Activated B cell treated with CpG ODN at 0.5 μM for 24 hours (primary cell): Measurements from ENCODE around the gene FHIP2A. TPM values are rescaled to one million over a fixed set of nuclear protein-coding genes. Genes with fewer than 3 reads are reported as not detected.

Source experiments
- ATAC-seq: fragments of 200-7000 bp; cut with Tn5 transposase; one replicate; pipeline ENCODE4 v1.10.0; 2021; ENCODE audit warnings: low read depth, mild to moderate bottlenecking, moderate library complexity
- CTCF ChIA-PET: fragments of 350-600 bp; sonication (Branson Sonifier 250); formaldehyde crosslinking; loops from one replicate; lab custom pipeline; 2021; ENCODE audit warnings: antibody characterized with exemption; lab: Charles Lee
- POLR2A ChIA-PET: fragments of 350-600 bp; sonication (Branson Sonifier 250); formaldehyde crosslinking; loops from one replicate; lab custom pipeline; 2021; ENCODE audit warnings: antibody characterized with exemption; lab: Charles Lee
- DNase-seq: peaks from one replicate; pipeline ENCODE4 v3.0.0; 2022
- H3K27ac Mint-ChIP-seq: one replicate; pipeline ENCODE4 v1.8.0; 2020; ENCODE audit warnings: mixed read lengths
- H3K27me3 Mint-ChIP-seq: one replicate; pipeline ENCODE4 v1.8.0; 2021; ENCODE audit warnings: mixed read lengths
- H3K36me3 Mint-ChIP-seq: one replicate; pipeline ENCODE4 v1.8.0; 2021; ENCODE audit warnings: low read depth, mixed read lengths
- H3K4me1 Mint-ChIP-seq: one replicate; pipeline ENCODE4 v1.8.0; 2021; ENCODE audit warnings: mixed read lengths
- H3K4me3 Mint-ChIP-seq: one replicate; pipeline ENCODE4 v1.8.0; 2020; ENCODE audit warnings: mild to moderate bottlenecking, mixed read lengths
- H3K9me3 Mint-ChIP-seq: one replicate; pipeline ENCODE4 v1.8.0; 2020; ENCODE audit warnings: mixed read lengths
- CTCF ChIP-seq: fragments of 200-600 bp; IDR thresholded peaks from one replicate; pipeline ENCODE4 v1.8.0; 2022; ENCODE audit warnings: antibody characterized with exemption, mild to moderate bottlenecking
- intact Hi-C: fragments of 100-400 bp; cut with micrococcal nuclease; formaldehyde crosslinking; loops from one replicate; pipeline ENCODE4 v1.15.1; 2024
- total RNA-seq: library from RNA; stranded (reverse); gene quantifications from 2 replicates; pipeline ENCODE4 v1.2.3, GENCODE V29; 2022

The FHIP2A gene
- total RNA-seq, 1 donor from 2014 or later: 20.2 TPM

GRCh38 chr10:114850126-114850525 lies 28.5 kb downstream of the FHIP2A start:
- ATAC-seq: no peak
- CTCF ChIA-PET: no interaction called here

GRCh38 chr10:114851336-114851735 lies 29.8 kb downstream of the FHIP2A start:
- no peak for ATAC-seq
- no peak overlapping the region for H3K4me3 Mint-ChIP-seq
- H3K36me3 Mint-ChIP-seq: peaks cover 77% of the 10 kb centered on the region
- peaks cover 6% of the 10 kb centered on the region for H3K9me3 Mint-ChIP-seq
- H3K4me1 Mint-ChIP-seq: no peaks in the 10 kb centered on the region
- H3K27ac Mint-ChIP-seq: no peak overlapping the region
- no peaks in the 10 kb centered on the region for H3K27me3 Mint-ChIP-seq
- ChIA-PET CTCF (no interaction called here), POLR2A (no interaction called here)
- TF ChIP-seq CTCF: no peak
- no peak for DNase-seq
- intact Hi-C loops: no loop called here

More at GRCh38 chr10:114850126-114850525, 28.5 kb downstream of the FHIP2A start:
- TF ChIP-seq CTCF: no peak
- no peaks in the 10 kb centered on the region for H3K4me1 Mint-ChIP-seq
- POLR2A ChIA-PET: no interaction called here
- no peaks in the 10 kb centered on the region for H3K27me3 Mint-ChIP-seq
- peaks cover 6% of the 10 kb centered on the region for H3K9me3 Mint-ChIP-seq
- peaks cover 76% of the 10 kb centered on the region for H3K36me3 Mint-ChIP-seq
- no peak overlapping the region for H3K27ac Mint-ChIP-seq
- intact Hi-C loops: no loop called here
- no peak overlapping the region for H3K4me3 Mint-ChIP-seq
- DNase-seq: no peak

GRCh38 chr10:114852197-114852596 lies 30.6 kb downstream of the FHIP2A start:
- Mint-ChIP-seq H3K4me3 (no peak overlapping the region), H3K27me3 (no peaks in the 10 kb centered on the region), H3K9me3 (peaks cover 6% of the 10 kb centered on the region), H3K36me3 (peaks cover 76% of the 10 kb centered on the region), H3K4me1 (no peaks in the 10 kb centered on the region), H3K27ac (no peak overlapping the region)
- CTCF ChIA-PET: no interaction called here
- intact Hi-C loops: no loop called here
- no peak for ATAC-seq
- no peak for DNase-seq
- POLR2A ChIA-PET: no interaction called here
- TF ChIP-seq CTCF: no peak

- ChIA-PET POLR2A (no interaction called here), CTCF (no interaction called here)
- DNase-seq (no peak), ATAC-seq (no peak)
- intact Hi-C loops: no loop called here
- H3K4me1 Mint-ChIP-seq: no peaks in the 10 kb centered on the region
- no peak for TF ChIP-seq CTCF
- no peak overlapping the region for H3K4me3 Mint-ChIP-seq
- H3K9me3 Mint-ChIP-seq: peaks cover under 1% of the 10 kb centered on the region
- H3K27me3 Mint-ChIP-seq: no peaks in the 10 kb centered on the region
- no peak overlapping the region for H3K27ac Mint-ChIP-seq
- H3K36me3 Mint-ChIP-seq: peaks cover 76% of the 10 kb centered on the region
These were observed 33.3 kb downstream of the FHIP2A start for GRCh38 chr10:114854906-114855305.

- no peak overlapping the region for H3K27ac Mint-ChIP-seq
- H3K36me3 Mint-ChIP-seq: peaks cover 74% of the 10 kb centered on the region
- H3K4me1 Mint-ChIP-seq: no peaks in the 10 kb centered on the region
- intact Hi-C loops: no loop called here
- no peak overlapping the region for H3K4me3 Mint-ChIP-seq
- DNase-seq (no peak), ATAC-seq (no peak)
- no peaks in the 10 kb centered on the region for H3K27me3 Mint-ChIP-seq
- ChIA-PET POLR2A (no interaction called here), CTCF (no interaction called here)
- H3K9me3 Mint-ChIP-seq: no peaks in the 10 kb centered on the region
- no peak for TF ChIP-seq CTCF
These were observed 34.4 kb downstream of the FHIP2A start for GRCh38 chr10:114855776-114856543.
